Renal pelvis (tissue), 4 donors: ENCODE data around the gene TEX9. TPM values are rescaled to one million over a fixed set of nuclear protein-coding genes. Genes with fewer than 3 reads are reported as not detected.
"Not testable (repeated sequence)": the region's sequence is repeated elsewhere in the genome, so short reads cannot be mapped to it uniquely, and the experiment has no call there.

ENCODE experiments used
- DNase-seq: peaks from one replicate; pipeline ENCODE4 v3.0.0-alpha.2; 2013
- polyA plus RNA-seq, 3 donors: library from polyadenylated mRNA; unstranded; fragments of 120-200 nt; gene quantifications; one replicate each; pipeline ENCODE4 v1.2.1, GENCODE V29; 2013; ENCODE audit not compliant: insufficient read length in 3 of 3

TEX9 gene
- polyA plus RNA-seq, 3 donors, result 26.9 to 32.5 (median 29.1) TPM

DNA sequence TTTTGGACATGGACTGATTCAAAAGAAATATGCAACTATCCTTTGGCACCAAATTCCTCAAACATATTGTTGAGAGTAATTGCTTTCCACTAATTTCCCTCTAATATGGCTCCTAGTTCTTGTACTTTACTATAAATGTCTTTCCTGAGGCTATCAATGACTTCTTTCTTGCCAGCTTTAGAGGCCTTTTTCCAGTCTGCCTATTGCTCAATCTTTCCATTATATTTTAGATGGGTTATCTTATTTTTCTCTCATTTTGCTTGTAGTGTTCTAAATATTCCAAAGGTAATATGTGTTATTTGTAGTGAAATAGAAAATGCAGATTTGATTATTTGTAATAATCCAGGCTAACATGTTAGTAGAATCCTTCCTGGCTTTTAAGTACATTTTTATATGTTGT lies 11.5 kb upstream of the TEX9 start:
- DNase-seq, result no peak

DNA sequence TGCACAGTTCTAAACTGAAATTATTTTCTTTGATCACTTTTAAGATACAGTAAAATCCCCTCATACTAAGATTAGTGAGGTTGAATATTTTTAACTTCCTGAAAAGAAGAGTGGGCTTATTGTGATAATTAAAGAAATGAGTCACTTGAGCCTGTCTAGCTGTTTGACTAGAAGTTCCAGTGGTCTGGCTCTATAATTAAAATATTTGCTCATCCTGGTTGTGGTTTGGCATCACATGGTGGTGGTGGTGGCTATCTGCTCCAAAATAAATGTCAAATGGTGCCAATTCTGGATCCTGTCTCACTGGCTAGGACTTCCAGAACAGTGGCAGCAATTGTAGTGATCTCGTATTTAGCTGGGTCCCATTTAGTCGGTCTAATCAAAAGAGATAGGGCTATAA lies 8.6 kb upstream of the TEX9 start:
- DNase-seq, result no peak

DNA sequence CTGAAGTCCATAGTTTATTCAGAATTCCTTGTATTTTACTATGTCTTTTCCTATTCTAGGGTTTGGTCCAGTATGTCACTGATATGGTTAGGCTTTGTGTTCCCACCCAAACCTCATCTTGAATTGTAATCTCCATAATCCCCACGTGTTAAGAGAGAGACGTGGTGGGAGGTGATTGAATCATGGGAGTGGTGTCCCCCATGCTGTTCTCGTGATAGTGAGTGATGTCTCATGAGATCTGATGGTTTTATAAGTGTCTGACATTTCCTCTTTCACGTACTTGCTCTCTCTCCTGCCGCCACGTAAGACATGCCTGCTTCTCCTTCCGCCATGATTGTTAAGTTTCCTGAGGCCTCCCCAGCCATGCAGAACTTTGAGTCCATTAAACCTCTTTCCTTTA lies 6.6 kb upstream of the TEX9 start:
- DNase-seq, result no peak

DNA sequence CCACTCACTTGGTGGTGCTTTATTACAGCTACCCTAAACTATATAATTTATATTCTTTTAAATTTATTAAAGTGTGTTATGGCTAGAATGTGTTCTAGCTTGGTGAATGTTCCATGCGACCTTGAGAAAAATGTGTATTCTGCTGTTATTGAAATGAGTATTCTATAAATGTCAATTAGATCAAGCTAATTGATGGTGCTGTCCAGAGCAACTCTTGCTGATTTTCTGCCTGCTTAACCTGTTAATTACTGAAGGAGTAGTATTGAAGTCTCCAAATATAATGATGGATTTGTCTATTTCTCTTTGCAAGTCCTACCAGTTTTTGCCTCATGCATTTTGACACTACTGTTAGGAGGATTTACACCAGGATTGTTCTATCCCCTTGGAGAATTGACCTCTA lies 3.2 kb upstream of the TEX9 start:
- DNase-seq, result no peak

DNA sequence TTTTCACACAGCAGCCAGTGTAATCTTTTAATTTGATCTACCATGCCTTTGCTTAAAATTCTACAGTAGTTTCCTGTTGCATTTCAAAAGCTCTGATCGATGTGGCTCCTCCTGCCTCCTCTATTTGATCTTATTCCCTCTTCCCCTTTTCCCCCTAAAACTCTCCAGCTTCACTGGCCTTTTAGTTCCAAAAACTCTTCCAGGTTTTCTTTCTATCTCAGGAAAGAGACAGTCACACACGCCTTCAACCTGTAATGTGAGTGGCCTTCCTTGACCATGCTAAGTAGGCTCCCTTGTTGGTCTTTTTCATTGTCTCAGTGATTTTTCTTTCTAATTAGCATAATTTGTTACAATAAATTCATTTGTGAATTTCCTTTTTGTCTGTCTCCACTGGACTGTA lies 985 bp downstream of the TEX9 start:
- DNase-seq, result no peak

DNA sequence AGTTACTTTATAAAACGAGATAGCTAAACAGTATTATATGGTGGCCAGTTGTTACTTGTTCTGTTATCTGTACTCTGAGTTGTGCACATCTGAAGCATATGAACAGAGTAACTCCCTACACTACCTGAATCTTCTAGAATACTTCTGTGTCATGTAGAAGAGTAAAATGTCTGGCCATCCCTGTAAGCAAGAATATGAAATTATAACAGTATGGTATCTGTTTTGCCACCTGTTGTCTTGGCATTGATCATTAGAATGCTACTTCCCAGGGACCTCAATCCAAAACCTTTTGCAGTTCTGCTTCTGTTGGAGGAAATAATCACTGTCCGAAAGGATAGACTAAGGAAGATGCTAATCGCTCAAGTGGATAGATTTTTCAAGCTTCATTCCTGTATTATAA lies 1.9 kb downstream of the TEX9 start:
- DNase-seq, result no peak

DNA sequence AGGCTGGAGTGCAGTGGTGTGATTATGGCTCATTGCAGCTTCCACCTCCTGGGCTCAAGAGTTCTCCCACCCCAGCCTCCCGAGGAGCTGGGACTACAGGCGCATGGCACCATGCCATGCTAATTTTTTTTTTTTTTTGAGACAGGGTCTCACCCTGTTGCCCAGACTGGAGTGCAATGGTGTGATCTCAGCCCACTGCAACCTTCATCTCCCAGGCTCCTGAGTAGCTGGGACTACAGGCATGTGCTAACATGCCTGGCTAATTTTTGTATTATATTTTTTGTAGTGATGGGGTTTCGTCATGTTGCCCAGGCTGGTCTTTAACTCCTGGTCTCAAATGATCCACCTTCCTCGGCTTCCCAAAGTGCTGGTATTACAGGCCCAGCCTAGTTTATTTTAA lies 4.0 kb downstream of the TEX9 start:
- DNase-seq, result no peak

DNA sequence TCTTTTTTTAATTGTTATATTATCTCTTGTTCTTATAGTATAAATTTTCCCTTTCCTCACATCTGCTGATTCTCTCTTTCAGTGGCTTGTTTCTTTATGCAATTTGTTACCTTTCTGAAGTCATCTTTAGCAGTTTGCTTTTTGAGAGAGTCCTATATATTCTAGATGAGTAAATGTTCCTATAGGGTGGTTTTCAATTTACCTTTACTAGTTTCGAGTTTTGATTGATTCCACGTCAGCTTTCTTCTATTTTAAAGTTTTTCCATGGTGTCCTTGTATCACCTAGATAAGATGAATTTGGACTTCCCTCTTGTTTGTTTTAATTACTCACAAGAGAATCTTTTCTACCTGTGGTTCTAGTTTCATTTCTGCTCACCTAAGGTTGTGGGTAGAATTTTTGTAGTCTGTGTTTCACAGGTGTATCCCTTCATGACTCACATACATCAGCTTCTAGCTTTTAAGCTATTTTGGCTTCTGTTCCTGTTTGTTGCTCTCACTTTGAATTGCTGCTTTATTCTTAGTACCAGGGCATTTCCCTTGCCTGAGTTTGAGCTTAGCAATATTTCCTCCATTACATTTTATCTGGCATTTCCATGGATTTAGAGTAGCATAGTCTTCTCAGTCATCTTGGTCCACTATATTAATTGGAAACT lies 6.4 kb downstream of the TEX9 start:
- no peak for DNase-seq

DNA sequence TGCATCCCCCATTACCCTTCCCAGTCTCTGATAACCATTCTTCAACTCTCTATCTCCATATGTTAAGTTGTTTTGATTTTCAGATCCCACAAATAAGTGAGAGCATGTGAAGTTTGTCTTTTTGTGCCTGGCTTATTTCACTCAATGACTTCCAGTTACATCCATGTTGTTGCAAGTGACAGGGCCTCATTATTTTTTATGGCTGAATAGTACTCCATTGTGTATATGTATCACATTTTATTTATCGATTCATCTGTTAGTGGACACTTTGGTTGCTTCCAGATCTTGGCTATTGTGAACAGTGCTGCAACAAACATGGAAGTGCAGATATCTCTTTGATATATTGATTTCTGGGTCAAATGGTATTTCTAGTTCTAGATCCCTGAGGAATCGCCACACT lies 9.5 kb downstream of the TEX9 start:
- DNase-seq, result not testable (repeated sequence)

DNA sequence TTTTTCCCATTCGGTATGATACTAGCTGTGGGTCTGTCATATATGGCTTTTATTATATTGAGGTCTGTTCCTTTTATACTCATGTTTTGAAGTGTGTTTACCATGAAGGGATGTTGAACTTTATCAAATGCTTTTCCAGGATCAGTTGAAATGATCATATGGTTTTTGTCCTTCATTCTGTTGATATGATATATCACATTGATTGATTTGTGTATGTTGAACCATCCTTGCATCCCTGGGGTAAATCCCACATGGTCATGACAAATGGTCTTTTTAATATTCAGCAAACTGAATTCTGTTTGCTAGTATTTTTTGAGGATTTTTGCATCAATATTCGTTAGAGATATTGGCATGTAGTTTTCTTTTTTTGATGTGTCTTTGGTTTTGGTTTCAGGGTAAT lies 12.6 kb downstream of the TEX9 start:
- DNase-seq, result not testable (repeated sequence)

DNA sequence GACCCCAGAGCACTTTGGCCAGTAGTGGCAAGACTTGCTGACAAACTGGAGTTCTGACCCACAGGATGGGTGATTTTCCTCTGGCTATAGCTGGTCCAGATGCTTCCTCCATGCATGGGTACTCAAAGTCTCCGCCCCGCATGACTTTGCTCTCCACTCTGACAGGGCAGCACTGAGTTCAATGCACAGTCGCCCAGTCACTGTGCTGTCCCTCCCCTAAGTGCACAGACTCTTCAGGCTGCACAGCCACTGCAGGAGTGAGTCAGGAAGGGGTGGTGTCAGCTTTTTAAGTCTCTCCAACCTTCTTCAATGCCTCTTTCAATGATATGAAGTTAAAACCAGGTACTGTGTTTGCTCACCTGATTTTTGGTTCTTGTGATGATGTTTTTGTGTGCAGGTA lies 17.8 kb downstream of the TEX9 start:
- no peak for DNase-seq

DNA sequence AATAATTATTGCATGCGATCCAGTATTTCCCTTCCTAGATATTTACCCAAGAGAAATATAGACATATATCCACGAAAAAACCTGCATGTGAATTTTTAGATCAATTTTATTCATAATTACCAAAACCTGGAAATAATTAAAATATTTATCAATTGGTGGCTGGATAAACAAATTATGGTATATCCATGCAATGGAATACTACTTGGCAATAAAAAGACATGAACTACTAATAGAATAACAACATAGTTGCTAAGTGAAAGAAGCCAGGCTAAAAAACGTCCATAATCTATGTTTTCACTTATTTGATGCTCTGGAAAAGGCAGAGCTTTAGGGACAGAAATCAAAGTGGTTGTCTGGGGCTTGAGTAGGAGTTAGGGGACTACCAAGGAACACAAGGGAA lies 20.7 kb downstream of the TEX9 start:
- DNase-seq, result no peak

DNA sequence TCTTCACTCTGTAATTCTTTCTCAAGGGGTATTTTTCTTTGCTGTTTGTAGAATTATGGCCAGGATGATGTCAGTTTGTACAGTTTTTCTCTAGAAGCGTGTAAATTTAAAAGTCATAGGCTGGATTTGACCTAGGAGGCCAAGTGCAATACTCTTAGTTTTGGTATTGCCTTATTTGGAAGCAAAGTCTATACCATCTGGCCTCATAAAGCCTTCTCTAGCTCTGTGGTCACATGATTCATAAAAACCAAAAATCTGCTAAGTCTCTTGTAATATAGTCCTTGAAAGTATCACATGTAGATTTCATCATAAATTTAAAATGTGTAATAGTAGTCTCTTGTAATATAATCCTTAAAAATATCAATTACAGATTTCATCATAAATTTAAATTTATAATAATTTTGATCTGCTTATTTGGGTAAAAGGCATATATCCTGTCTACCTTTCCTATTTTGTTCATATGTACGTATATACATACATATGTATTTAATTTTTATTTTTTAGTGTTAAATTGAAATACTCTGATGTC lies 25.6 kb downstream of the TEX9 start:
- DNase-seq, result no peak

DNA sequence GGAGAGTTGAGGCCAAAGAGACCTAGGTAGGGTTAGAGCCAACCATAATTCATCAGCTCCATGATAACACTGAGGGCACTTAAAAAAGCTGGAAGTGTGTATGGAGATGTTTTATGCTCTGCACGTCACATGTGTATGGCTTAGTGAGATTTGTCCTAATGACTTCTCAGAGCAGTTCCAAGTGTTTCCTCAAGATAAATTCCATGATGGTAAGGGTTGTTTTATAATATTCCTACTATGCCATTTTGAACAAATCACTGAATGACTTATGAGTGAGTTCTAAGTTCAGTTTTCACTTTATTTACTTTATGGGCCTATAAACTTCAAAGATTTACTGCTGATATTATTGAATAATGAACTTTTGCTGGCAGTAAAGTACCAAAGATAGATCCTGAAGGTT lies 28.1 kb downstream of the TEX9 start:
- no peak for DNase-seq

DNA sequence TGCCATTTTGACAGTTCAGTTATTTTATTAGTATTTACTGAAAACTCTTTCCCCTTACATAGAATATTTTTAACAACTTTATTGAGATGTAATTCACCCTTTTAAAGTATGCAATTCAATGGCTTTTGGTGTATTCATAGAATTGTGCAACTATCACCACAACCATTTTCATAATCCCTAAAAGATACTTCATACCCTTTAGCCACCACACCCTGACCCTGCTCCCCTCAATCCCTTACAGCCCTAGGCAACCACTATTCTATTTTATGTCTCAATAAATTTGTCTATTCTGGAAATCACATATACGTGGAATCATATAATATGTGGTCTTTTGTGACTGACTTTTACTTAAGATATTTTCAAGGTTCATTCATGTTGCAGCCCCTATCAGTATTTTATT lies 29.7 kb downstream of the TEX9 start:
- no peak for DNase-seq

DNA sequence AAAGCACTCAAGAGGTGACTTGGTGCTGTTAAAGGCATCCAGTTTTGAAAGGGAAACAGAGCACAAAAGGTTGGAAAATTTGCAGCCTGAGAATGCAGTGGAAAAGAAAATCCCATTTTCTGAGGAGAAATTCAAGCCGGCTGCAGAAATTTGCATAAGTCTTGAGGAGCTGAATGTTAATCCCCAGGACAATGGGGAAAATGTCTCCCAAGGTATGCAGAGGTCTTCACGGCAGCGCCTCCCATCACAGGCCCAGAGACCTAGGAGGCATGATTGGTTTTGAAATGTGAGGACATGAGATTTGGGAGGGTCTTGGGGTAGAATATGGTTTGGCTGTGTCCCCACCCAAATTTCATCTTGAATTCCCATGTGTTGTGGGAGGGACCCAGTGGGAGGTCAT lies 32.1 kb downstream of the TEX9 start:
- not testable (repeated sequence) for DNase-seq

DNA sequence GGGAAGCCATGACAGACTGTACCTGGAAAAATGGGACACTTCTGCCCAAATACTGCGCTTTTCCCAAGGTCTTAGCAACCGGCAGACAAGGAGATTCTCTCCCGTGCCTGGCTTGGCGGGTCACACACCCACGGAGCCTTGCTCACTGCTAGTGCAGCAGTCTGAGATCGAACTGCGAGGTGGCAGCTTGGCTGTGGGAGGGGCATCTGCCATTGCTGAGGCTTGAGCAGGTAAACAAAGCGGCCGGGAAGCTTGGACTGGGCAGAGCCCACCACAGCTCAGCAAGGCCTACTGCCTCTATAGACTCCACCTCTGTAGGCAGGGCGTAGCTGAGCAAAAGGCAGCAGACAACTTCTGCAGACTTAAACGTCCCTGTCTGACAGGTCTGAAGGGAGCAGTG lies 34.0 kb downstream of the TEX9 start:
- DNase-seq, result not testable (repeated sequence)

DNA sequence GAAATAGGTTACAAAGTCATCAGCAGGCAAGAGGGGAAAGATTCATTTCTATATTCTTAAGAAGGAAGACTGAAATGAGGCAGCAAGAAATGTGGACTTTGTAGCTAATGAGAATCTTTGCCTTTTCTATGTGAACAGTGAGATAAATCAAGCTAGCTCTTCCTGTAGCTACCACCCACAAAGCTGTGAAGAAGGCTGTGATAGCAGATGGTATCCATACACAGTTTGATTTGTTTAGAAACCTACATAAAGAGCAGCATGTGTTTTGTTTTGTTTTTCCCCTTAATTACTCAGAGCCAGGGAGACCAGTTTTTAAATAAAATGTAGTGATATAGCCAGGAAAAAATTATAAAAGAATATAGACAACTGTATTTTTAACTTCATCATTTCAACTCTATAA lies 45.5 kb downstream of the TEX9 start:
- DNase-seq, result peak; percentile 22

DNA sequence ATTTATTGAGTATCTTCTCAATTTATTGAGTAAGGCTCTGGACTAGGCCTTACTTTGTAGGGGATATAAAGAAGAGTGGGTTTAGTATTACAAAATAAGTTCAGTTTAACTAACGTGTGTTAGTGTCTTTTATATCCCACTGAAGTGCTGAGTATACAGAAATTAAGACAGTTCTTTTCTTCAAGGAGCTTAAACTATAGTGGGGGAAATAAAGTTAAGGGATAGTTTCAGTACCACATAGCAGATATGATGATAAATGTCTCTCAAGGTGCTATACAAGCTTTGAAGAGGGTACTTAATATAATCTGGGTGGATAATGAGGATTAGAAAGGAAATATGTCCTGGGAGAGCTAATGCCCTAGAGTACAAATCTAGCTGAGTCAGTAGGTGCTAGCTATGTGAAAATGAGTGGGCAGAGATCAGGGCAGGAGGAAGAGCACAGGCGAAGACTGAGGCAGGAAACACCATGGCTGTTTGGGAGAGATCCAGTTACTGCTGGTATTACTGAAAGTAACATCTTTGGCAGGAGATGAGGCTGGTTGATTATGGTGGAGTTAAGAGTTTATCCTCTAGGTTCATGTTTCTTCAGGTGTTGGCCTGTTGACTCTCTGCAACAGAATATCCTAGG lies 46.0 kb downstream of the TEX9 start:
- no peak for DNase-seq

DNA sequence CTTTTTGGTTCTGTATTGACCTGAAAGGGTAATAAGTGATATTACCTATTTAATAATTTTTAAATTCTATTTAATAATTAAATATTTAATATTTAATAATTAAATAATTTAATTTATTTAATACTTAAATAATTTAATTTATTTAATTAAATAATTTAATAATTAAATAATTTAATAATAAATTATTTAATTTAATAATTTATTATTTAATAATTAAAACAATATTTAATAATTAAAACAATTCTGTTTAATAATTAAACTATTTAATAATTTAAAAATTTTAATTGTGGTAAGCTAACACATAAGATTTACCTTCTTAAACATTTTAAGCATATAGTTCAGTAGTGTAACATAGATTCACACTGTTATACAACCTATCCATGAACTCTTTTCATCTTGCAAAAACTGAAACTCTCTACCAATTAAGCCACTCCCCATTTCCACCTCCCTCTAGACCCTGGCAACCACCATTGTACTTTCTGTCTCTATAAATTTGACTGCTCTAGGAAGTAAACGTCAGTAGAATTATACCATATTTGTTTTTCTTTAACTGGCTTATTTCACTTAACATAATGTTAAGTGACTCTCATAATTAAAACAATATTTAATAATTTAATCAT lies 48.0 kb downstream of the TEX9 start:
- DNase-seq, result not testable (repeated sequence)

DNA sequence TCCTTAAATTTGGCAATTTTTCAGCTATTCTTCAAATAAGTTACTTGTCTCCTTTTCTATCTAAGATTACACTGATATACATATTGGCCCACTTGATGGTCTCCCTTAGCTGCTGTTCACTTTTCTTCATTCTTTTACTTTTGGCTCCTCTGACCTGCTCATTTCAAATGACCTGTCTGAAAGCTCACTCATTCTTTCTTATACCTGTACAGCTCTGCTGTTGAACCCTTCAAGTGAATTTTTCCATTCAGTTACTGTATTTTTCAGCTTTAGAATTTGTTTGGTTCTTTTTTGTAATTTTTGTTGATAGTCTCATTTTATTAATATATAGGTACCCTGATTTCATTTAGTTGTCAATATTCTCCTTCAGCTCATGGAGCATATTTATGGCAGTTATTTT lies 60.0 kb downstream of the TEX9 start:
- DNase-seq, result no peak

DNA sequence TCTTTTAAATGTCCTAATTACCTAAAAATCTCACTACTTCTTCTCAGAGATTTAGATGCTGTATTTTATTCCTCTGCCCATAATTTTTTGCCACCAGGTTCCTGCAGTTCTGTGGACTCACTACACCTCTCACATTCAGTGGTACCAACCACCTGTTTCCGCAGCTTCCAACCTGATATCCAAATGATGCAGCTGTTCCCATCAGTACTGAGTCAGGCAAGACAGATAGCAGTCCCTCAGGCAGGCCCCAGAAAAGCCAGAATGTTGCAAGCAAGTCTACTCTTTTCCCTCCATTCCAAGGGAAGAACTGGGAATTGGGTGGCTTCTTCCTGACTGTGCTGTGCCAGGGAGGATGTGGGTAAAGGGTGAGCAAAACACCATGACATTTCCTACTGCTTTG lies 60.8 kb downstream of the TEX9 start:
- no peak for DNase-seq

DNA sequence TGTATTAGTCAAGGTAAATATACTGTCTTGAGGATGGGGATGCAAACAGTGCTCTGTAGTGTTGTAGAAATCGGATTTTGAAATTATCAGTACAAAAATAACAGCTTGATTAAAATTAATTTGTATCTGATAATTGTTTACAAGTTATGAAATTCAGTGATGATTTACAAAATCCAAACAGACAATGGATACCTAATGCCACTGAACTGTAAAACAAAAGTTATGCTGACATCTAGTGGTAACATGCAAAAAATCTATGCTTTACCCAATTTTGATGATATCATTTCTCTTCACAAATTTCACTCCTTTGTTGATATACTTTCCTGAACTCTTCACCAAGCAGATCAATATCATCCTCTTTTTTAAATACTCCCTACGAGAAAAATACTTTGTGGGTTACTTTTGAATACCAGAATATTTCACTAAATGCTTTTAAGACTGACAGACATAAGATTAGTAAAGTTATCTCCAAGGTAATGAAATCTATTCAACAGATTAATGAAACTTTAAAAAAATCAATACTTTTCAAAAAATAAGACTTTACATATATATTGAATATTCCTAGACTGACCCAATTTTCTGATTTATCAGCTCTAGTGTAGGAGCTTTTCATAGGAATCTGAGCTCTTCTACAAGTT lies 63.7 kb downstream of the TEX9 start:
- peak; percentile 10 for DNase-seq
